ENCODE data around the gene DMAP1.
"Not testable (repeated sequence)": the region's sequence is repeated elsewhere in the genome, so short reads cannot be mapped to it uniquely, and the experiment has no call there.

The DMAP1 gene

GRCh38 chr1:44213222-44214112 lies at the start of gene DMAP1:
TSS of gene DMAP1 (plus strand) at chr1:44213471. CDS start at chr1:44213754, 283 bp downstream.
- peak; percentile 86 to 91 (median 91) for DNase-seq

DNA sequence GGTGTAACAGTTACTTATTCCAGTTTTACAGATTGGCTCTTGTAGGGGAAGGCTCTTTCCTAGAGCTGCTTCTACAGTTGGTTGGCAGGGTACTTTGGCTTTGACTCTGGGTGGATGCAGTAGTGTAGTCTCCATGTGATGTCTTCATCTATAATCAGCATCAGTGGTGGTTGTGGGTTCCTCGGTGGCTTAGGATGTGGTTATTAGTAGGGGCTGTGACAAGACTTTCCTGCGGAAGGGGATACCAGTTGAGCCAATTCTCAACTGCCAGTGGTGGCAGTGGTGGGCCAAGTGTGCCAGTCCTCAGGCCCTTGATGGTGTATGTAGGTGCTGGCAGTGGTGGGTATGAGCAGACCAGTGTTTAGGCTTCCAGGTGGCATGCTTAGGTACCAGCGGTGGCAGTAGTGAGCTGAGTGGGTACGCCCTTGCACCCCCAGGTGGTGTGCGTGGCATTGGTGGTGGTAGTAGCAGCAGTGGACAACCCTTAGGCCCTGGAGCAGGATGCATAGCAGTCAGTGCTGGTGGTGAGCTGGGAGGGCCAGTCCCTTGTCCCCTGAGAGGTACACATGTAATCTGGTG lies 44.7 kb upstream of the DMAP1 start:
- no peak for DNase-seq

DNA sequence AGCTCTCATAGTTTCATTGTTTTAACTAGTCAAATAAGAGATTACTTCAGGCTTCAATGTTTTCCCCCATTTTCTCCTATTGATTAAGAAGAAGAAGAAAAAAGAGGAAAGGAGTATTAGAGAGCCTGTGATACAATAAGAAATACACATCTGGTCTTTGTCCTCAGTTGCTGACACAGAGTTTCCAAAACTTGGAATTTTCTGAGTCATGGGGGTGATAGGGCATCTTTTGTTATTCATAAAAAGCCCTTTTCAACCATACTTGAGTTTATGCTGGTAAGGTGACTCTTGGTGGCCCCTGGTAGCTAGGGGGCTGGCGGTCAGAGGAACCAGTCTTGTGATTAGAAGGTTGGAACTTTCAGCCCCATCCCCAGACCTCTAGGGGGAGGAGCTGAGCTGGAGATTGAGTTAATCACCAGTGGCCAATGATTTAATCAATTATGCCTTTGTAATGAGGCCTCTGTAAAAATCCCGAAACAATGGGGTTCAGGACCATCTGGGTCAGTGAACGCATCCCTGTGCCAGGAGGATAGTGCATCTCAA lies 42.9 kb upstream of the DMAP1 start:
- peak; percentile 5 to 20 (median 6) for DNase-seq

DNA sequence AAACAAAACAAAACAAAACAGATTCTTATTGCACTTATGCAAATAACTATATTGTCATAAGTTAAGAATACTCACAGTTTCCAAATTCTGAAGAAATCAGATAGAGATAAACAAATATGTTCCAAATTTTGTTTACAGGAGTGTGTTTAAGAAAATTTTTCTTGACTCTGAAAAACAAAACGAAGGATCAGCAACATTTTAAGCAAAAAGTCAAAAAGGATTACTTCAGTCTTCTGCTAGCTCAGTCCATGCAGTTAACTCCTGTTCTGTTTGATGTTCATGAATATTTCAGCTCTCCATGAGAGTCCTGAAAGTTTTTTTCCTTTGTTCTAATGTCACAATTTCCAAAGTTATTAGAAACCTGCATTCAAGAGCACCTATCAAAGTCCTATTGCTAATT lies 38.6 kb upstream of the DMAP1 start:
- no peak for DNase-seq

GRCh38 chr1:44200336-44200735 lies 12.9 kb upstream of the DMAP1 start:
- DNase-seq: no peak

GRCh38 chr1:44206545-44206944 lies 6.7 kb upstream of the DMAP1 start:
- not testable (repeated sequence) for DNase-seq

GRCh38 chr1:44208226-44208625 lies 5.0 kb upstream of the DMAP1 start:
- DNase-seq: no peak

DNA sequence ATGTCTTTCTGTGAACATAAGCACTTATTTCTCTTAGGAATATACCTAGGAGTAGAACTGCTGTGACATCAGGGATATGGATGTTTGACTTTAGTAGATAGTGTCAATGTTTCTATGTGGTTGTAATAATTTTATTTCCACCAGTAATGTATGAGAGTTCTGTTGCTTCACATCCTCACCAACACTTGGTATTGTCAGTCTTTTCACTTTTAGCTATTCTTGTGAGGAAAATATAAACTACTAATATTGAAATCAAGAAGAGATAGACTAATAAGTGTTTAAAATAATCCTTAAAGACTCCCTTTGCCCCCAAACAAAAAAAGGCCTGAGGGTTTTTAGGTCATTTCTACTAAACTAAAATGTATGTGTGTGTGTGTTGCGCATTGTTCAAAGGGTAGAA lies 2.7 kb upstream of the DMAP1 start:
- no peak for DNase-seq

GRCh38 chr1:44212355-44213221 lies 683 bp upstream of the DMAP1 start:
- no peak for DNase-seq

GRCh38 chr1:44217809-44218410 lies 4.6 kb downstream of the DMAP1 start:
- DNase-seq: peak; percentile 79 to 85 (median 81)

- DNase-seq: no peak
These were observed 5.4 kb downstream of the DMAP1 start for GRCh38 chr1:44218503-44219300.

GRCh38 chr1:44219301-44219626 lies 6.0 kb downstream of the DMAP1 start:
- no peak for DNase-seq

- DNase-seq: peak; percentile 28 to 49 (median 30)
These were observed 6.9 kb downstream of the DMAP1 start for GRCh38 chr1:44220001-44220751.

DNA sequence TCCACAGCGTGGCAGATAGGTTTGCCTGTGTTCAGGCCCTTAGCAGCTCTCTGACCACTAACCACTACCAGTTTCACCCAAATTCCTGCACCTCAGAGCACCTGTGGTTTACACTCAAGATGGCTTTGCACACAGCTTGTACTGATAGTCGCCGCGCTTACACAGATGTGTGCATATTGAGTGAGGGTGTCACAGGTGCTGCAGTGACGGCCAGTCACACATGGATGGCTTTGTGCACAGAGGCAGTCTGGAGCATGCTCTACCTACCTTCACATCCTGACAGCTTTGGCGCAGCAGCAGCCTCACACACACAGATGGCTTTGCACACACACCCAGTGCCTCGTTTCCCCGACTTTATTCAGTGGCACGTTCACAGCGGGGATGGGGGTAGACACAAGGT lies 7.5 kb downstream of the DMAP1 start:
- DNase-seq: no peak

- no peak for DNase-seq
These were observed 8.5 kb downstream of the DMAP1 start for GRCh38 chr1:44221769-44222168.

DNA sequence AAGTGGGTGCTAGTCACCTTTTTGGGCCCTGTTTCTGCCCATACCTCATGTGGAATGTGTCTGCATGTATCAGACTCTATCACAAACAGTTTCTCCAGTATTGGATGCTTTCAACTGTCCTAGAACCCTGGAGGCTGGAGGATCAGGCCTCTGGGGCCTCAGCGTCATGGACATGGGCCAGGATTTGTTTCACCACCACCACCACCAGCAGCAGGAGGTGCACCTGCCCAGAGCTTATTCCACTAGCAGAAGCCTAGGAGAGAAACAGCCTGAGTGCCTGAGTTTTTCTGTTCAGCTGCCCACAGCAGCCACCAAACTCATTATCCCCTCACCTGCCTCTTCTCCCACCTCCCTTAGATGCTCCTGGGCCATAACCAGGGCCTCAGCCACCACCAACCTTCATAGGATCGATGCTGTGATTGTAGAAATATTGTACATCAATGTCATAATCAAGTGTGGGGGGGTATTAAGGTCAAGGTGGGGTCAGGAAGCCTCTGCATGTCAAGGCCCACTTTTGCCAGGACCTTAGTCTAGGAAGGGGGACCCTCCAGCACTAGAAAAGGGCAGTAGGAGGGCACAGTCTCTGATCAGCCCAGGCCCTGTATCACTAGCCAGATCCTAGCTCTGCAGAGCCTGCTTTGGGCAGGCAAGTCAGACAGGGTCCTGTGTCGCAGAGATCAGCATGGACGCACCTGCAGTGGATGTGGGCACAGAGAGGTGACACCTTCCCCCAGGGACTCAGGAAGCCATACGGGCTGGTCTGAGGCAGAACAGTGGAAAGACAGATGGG lies 9.3 kb downstream of the DMAP1 start:
- no peak for DNase-seq

DNA sequence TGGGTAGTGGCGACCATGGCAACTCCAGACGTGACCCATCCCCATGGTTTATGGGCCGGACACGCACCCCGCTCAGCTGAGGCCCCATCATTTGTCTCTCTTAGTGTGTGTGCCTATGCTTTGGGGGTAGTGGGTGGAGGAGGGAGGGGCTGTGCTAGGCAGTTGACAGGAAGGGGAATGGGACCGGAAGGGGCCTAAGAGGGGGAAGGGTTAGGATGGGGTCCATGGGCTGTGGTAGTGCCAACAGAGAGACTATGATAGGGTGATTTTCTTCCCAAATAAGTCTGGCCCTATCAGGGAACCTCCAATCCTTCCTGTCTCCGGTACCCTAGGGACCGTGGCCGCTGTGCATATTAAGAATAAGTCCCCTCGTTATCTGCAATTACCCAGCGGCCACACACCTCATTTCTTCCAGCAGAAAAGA lies 9.9 kb downstream of the DMAP1 start:
- DNase-seq: no peak

GRCh38 chr1:44225761-44226160 lies 12.5 kb downstream of the DMAP1 start:
- no peak for DNase-seq

GRCh38 chr1:44227211-44227610 lies 13.9 kb downstream of the DMAP1 start:
- peak in 2 of 3 donors; percentile 27 to 34 for DNase-seq

DNA sequence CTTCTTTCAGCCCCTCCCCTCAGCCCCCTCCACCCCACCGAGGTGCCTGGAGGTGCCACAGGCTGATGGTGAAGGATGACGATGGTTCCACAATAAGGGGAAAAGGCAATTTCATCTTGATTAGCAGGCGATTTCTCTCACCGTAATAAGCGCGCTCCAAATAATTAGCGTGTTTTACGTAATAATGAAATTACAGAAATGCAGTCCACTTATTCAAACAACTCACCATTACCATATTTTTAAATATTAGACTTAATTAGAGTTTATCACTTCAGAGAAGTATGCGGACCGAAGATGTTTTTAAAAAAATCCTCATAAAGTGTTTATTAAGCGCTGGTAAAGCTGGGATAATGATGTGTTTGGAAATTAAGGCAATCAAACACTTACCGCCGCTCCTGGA lies 14.9 kb downstream of the DMAP1 start:
- DNase-seq: no peak

All from suppressor macrophage treated with lipopolysaccharide for 1 hour (primary cell).